ENCODE data around the gene ACTBL2.

DNA sequence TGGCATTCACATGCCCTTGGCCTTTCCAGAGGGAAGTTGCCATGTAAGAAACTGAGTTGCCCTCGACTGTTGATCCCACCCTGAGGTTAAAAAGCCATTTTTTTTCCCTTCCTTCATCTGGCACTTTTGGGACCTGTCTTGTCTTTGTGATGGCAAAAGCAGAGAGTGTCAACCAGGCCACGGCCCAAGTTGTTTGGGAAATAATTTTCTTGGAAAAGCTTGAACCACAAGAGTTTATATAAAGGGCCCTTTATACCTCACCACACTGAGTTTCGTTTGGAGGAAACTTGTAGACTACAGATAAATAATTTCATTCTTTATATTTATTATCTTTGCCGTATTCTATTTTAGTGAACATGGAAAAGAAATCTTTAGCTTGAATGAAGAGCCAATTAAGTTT lies 34.3 kb downstream of the ACTBL2 start:
- TF ChIP-seq FOSL1 (CRISPR knock-in tag; IDR thresholded peaks at IDR 0.05; ENCODE audit: borderline replicate concordance), result no peak
- TF ChIP-seq, protein P1, sequence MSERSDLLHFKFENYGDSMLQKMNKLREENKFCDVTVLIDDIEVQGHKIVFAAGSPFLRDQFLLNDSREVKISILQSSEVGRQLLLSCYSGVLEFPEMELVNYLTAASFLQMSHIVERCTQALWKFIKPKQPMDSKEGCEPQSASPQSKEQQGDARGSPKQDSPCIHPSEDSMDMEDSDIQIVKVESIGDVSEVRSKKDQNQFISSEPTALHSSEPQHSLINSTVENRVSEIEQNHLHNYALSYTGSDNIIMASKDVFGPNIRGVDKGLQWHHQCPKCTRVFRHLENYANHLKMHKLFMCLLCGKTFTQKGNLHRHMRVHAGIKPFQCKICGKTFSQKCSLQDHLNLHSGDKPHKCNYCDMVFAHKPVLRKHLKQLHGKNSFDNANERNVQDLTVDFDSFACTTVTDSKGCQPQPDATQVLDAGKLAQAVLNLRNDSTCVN (CRISPR knock-in tag; IDR thresholded peaks at IDR 0.05; ENCODE audit: borderline replicate concordance), result no peak
- TF ChIP-seq SYNCRIP (IDR thresholded peaks at IDR 0.05; ENCODE audit: insufficient read depth, low read depth, low read length), result no peak
- TF ChIP-seq, protein P2, sequence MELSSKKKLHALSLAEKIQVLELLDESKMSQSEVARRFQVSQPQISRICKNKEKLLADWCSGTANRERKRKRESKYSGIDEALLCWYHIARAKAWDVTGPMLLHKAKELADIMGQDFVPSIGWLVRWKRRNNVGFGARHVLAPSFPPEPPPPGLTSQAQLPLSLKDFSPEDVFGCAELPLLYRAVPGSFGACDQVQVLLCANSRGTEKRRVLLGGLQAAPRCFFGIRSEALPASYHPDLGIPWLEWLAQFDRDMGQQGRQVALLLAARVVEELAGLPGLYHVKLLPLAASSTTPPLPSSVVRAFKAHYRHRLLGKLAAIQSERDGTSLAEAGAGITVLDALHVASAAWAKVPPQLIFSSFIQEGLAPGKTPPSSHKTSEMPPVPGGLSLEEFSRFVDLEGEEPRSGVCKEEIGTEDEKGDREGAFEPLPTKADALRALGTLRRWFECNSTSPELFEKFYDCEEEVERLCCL (CRISPR knock-in tag; IDR thresholded peaks at IDR 0.05; ENCODE audit: borderline replicate concordance), result no peak
- TF ChIP-seq, protein P3, sequence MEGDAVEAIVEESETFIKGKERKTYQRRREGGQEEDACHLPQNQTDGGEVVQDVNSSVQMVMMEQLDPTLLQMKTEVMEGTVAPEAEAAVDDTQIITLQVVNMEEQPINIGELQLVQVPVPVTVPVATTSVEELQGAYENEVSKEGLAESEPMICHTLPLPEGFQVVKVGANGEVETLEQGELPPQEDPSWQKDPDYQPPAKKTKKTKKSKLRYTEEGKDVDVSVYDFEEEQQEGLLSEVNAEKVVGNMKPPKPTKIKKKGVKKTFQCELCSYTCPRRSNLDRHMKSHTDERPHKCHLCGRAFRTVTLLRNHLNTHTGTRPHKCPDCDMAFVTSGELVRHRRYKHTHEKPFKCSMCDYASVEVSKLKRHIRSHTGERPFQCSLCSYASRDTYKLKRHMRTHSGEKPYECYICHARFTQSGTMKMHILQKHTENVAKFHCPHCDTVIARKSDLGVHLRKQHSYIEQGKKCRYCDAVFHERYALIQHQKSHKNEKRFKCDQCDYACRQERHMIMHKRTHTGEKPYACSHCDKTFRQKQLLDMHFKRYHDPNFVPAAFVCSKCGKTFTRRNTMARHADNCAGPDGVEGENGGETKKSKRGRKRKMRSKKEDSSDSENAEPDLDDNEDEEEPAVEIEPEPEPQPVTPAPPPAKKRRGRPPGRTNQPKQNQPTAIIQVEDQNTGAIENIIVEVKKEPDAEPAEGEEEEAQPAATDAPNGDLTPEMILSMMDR (CRISPR knock-in tag; IDR thresholded peaks at IDR 0.05), result no peak
- TF ChIP-seq GABPB1 (CRISPR knock-in tag; IDR thresholded peaks at IDR 0.05), result no peak
- TF ChIP-seq TAF1 (CRISPR knock-in tag; IDR thresholded peaks at IDR 0.05), result no peak
- TF ChIP-seq DR1 (CRISPR knock-in tag; IDR thresholded peaks at IDR 0.05), result no peak
- no peak for TF ChIP-seq CHD2 (IDR thresholded peaks at IDR 0.05; ENCODE audit: low read depth, low read length)
- TF ChIP-seq, protein P4, sequence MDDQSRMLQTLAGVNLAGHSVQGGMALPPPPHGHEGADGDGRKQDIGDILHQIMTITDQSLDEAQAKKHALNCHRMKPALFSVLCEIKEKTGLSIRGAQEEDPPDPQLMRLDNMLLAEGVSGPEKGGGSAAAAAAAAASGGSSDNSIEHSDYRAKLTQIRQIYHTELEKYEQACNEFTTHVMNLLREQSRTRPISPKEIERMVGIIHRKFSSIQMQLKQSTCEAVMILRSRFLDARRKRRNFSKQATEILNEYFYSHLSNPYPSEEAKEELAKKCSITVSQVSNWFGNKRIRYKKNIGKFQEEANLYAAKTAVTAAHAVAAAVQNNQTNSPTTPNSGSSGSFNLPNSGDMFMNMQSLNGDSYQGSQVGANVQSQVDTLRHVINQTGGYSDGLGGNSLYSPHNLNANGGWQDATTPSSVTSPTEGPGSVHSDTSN (CRISPR knock-in tag; IDR thresholded peaks at IDR 0.05; ENCODE audit: borderline replicate concordance), result no peak
- TF ChIP-seq, protein P5, sequence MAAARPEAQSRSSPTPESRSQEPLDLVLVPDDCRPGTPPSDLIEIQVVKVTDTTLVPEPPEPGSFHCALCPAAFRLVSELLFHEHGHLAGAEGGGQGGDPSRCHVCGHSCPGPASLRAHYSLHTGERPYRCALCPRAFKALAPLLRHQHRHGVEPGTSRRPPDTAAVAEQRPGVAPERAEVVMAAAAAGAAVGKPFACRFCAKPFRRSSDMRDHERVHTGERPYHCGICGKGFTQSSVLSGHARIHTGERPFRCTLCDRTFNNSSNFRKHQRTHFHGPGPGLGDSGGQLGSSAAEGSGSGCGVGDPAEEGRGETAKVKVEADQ (CRISPR knock-in tag; IDR thresholded peaks at IDR 0.05; ENCODE audit: borderline replicate concordance), result no peak
- no peak for TF ChIP-seq NFE2L1 (CRISPR knock-in tag; IDR thresholded peaks at IDR 0.05; ENCODE audit: borderline replicate concordance)
- no peak for TF ChIP-seq KLF15 (CRISPR knock-in tag; IDR thresholded peaks at IDR 0.05; ENCODE audit: borderline replicate concordance)

All from HepG2 (cell line).